A549 (cell line): ENCODE results near the gene PDE3B. TPM values are rescaled to one million over a fixed set of nuclear protein-coding genes. Genes with fewer than 3 reads are reported as not detected.
"Not testable (repeated sequence)": the region's sequence is repeated elsewhere in the genome, so short reads cannot be mapped to it uniquely, and the experiment has no call there.

Experiments used
- ATAC-seq, 2 experiments: fragments of 200-7000 bp in 1 of 2; fragments of >200 bp in 1 of 2; cut with Nextera tagmentation in 1 of 2; cut with Tn5 transposase in 1 of 2; 3 replicates each; pipeline versions ENCODE4 v1.8.0 to v1.9.1; 2018 to 2020; ENCODE audit warnings: mild to moderate bottlenecking in 1 of 2, moderate library complexity in 1 of 2
- CTCF ChIA-PET: fragments of 300-600 bp; sonication (Branson Sonifier 250); formaldehyde crosslinking; extraction: SDS; loops from one replicate; lab custom pipeline; 2021; ENCODE audit warnings: antibody characterized with exemption, inconsistent platforms; lab: Yijun Ruan, JAX
- POLR2A ChIA-PET: fragments of 350-600 bp; formaldehyde crosslinking; extraction: SDS; loops from one replicate; lab custom pipeline; 2021; ENCODE audit warnings: antibody characterized with exemption, inconsistent platforms; lab: Yijun Ruan, JAX
- DNase-seq, 2 experiments: peaks; one replicate each; pipeline versions ENCODE4 v3.0.0 to v3.0.0-alpha.2; 2011 to 2016; ENCODE audit warnings: low read depth in 1 of 2, low spot score in 1 of 2
- FAIRE-seq: peaks from 2 replicates; lab custom pipeline; 2011; peaks lifted over from hg19 to GRCh38; lab: Jason Lieb, UNC
- H3K27ac ChIP-seq, 2 experiments: fragments of >200 bp; sonication (Bioruptor Twin); formaldehyde crosslinking; 3 replicates each; pipeline ENCODE4 v1.5.1; 2016 to 2017
- H3K4me1 ChIP-seq: fragments of >200 bp; sonication (Bioruptor Twin); formaldehyde crosslinking; 3 replicates; pipeline ENCODE4 v1.6.1; 2016
- H3K4me2 ChIP-seq: fragments of >200 bp; sonication (Bioruptor Twin); formaldehyde crosslinking; 3 replicates; pipeline ENCODE4 v1.6.1; 2016
- H3K4me3 ChIP-seq: fragments of >200 bp; sonication (Bioruptor Twin); formaldehyde crosslinking; 3 replicates; pipeline ENCODE4 v1.5.1; 2016
- H3K9me3 ChIP-seq: fragments of >200 bp; sonication (Bioruptor Twin); formaldehyde crosslinking; 3 replicates; pipeline ENCODE4 v1.6.1; 2016
- ATOH8 ChIP-seq: fragments of 250-450 bp; sonication (Bioruptor Pico); IDR thresholded peaks from 2 replicates; pipeline ENCODE4 v1.5.0; 2020; ENCODE audit warnings: low read depth, mild to moderate bottlenecking, moderate library complexity
- BCL3 ChIP-seq: fragments of >200 bp; sonication (Bioruptor Twin); formaldehyde crosslinking; IDR thresholded peaks from 3 replicates; pipeline ENCODE4 v1.6.1; 2016
- BHLHE40 ChIP-seq: IDR thresholded peaks from 2 replicates; pipeline ENCODE4 v1.6.1; 2012; ENCODE audit warnings: low read depth, low read length, inconsistent platforms
- CBX2 ChIP-seq: fragments of 200-600 bp; sonication (generic); IDR thresholded peaks from 2 replicates; pipeline ENCODE4 v1.6.1; 2016; ENCODE audit warnings: low read depth, mild to moderate bottlenecking, borderline replicate concordance
- CTCF ChIP-seq: fragments of >200 bp; sonication (Bioruptor Twin); formaldehyde crosslinking; IDR thresholded peaks from 3 replicates; pipeline ENCODE4 v1.5.1; 2016
- E2F6 ChIP-seq: IDR thresholded peaks from 2 replicates; pipeline ENCODE4 v1.6.1; 2012; ENCODE audit warnings: low read depth, borderline replicate concordance
- EHF ChIP-seq: fragments of 250-450 bp; sonication (Bioruptor Pico); IDR thresholded peaks from 2 replicates; pipeline ENCODE4 v1.5.0; 2020; ENCODE audit warnings: mild to moderate bottlenecking
- EHMT2 ChIP-seq: fragments of 200-600 bp; sonication (generic); IDR thresholded peaks from 2 replicates; pipeline ENCODE4 v1.6.1; 2016; ENCODE audit warnings: antibody characterized with exemption, low read depth, mild to moderate bottlenecking, moderate library complexity
- FOXS1 ChIP-seq: fragments of 250-450 bp; sonication (Bioruptor Pico); IDR thresholded peaks from 2 replicates; pipeline ENCODE4 v1.5.0; 2020; ENCODE audit warnings: mild to moderate bottlenecking, moderate library complexity
- HMGXB4 ChIP-seq: fragments of 250-450 bp; sonication (Bioruptor Pico); IDR thresholded peaks from 2 replicates; pipeline ENCODE4 v1.5.0; 2021; ENCODE audit warnings: mild to moderate bottlenecking, moderate library complexity, borderline replicate concordance
- JUNB ChIP-seq: fragments of >200 bp; sonication (Bioruptor Twin); formaldehyde crosslinking; IDR thresholded peaks from 2 replicates; pipeline ENCODE4 v1.6.1; 2016
- KDM5A ChIP-seq: fragments of 200-600 bp; sonication (generic); IDR thresholded peaks from 2 replicates; pipeline ENCODE4 v1.6.1; 2016; ENCODE audit warnings: antibody characterized with exemption, mild to moderate bottlenecking
- MAFK ChIP-seq: fragments of 450-650 bp; IDR thresholded peaks from 2 replicates; pipeline ENCODE4 v1.6.1; 2014; ENCODE audit not compliant: partially characterized antibody
- MAZ ChIP-seq: fragments of 150-350 bp; IDR thresholded peaks from 2 replicates; pipeline ENCODE4 v1.6.1; 2014; ENCODE audit warnings: antibody characterized with exemption, low read depth, low read length, borderline replicate concordance
- NR3C1 ChIP-seq: fragments of >200 bp; sonication (Bioruptor Twin); formaldehyde crosslinking; IDR thresholded peaks from 3 replicates; pipeline ENCODE4 v1.6.1; 2017
- REST ChIP-seq: fragments of 200-600 bp; sonication (generic); IDR thresholded peaks from 2 replicates; pipeline ENCODE4 v1.6.1; 2016; ENCODE audit warnings: antibody characterized with exemption, mild to moderate bottlenecking, moderate library complexity
- TFCP2L1 ChIP-seq: fragments of 250-450 bp; sonication (Bioruptor Pico); IDR thresholded peaks from 2 replicates; pipeline ENCODE4 v1.5.0; 2021; ENCODE audit warnings: mild to moderate bottlenecking
- TP53 ChIP-seq: fragments of 250-450 bp; sonication (Bioruptor Pico); IDR thresholded peaks from 2 replicates; pipeline ENCODE4 v1.5.0; 2021; ENCODE audit warnings: mild to moderate bottlenecking, moderate library complexity
- ZFP36 ChIP-seq: fragments of 450-650 bp; IDR thresholded peaks from 2 replicates; pipeline ENCODE4 v1.6.1; 2014; ENCODE audit warnings: borderline replicate concordance; ENCODE audit not compliant: partially characterized antibody
- ZNF302 ChIP-seq: fragments of 250-450 bp; sonication (Bioruptor Pico); IDR thresholded peaks from 2 replicates; pipeline ENCODE4 v1.9.0; 2021; ENCODE audit warnings: inconsistent platforms, mild to moderate bottlenecking, moderate library complexity
- WGBS: methylation state at CpG from one replicate; pipeline ENCODE4 v1.1.6; 2017; ENCODE audit errors: missing lambda C conversion rate; 5-methylcytosine and 5-hydroxymethylcytosine counted together
- polyA plus RNA-seq, 4 experiments: library from polyadenylated mRNA; depleted of rRNA in 3 of 4; stranded (reverse); fragments of >200 nt; fragmentation: RNase III in 1 of 4; extraction: RNeasy Plus Mini Kit Qiagen cat#74134 plus additional on column Dnase treatment in 1 of 4; gene quantifications; 2 replicates in 3 of 4; 3 replicates in 1 of 4; pipeline ENCODE4 v1.2.3, GENCODE V29; 2011 to 2017

PDE3B gene
- polyA plus RNA-seq, 2 of the 4 experiments (the other 2 are of a cell fraction): 2.4 to 2.9 TPM

- TF ChIP-seq MAZ (no peak), ZNF302 (CRISPR knock-in tag) (no peak), TP53 (no peak), KDM5A (no peak), CTCF (no peak), FOXS1 (CRISPR knock-in tag) (no peak), E2F6 (no peak), NR3C1 (no peak), ATOH8 (no peak)
- TF ChIP-seq, all 56 proteins: peak for 0
These were observed 214.8 kb downstream of the PDE3B start (continued) for GRCh38 chr11:14858404-14858803.

GRCh38 chr11:14860511-14860910, 216.9 kb downstream of the PDE3B start:
- DNase-seq (no peak), ATAC-seq (no peak), FAIRE-seq (no peak)
- TF ChIP-seq MAFK (peak; percentile 61), EHF (CRISPR knock-in tag) (no peak)
- no peak overlapping the region for H3K27ac ChIP-seq
- POLR2A ChIA-PET: no interaction called here
- WGBS: 52% methylated on average over 2 of the region's 2 CpGs
- H3K4me2 ChIP-seq: no peak overlapping the region
- no peak overlapping the region for H3K4me3 ChIP-seq
- CTCF ChIA-PET: interaction anchor here (1.2 to 1.3 kb wide), 2 partner anchors 12 to 38 kb away, joined by 3 read pairs; no protein-coding TSS in a partner anchor
- no peaks in the 10 kb centered on the region for H3K4me1 ChIP-seq
- no peaks in the 10 kb centered on the region for H3K9me3 ChIP-seq

- ATAC-seq: no peak
- no peak overlapping the region for H3K27ac ChIP-seq
- H3K4me2 ChIP-seq: no peak overlapping the region
- ChIA-PET POLR2A (no interaction called here), CTCF (interaction anchor here (1.3 to 1.6 kb wide), 2 partner anchors 40 to 47 kb away, joined by 3 to 5 read pairs; no protein-coding TSS in a partner anchor)
- no peak for FAIRE-seq
- no peak for DNase-seq
- TF ChIP-seq BCL3: no peak
- no peak for TF ChIP-seq JUNB
- no peak for TF ChIP-seq KDM5A
- TF ChIP-seq EHF (CRISPR knock-in tag): no peak
- no peak for TF ChIP-seq CBX2
- no peak for TF ChIP-seq TP53
- no peak for TF ChIP-seq ZFP36
- TF ChIP-seq MAFK: no peak
- TF ChIP-seq HMGXB4 (CRISPR knock-in tag): no peak
- no peak for TF ChIP-seq EHMT2
- no peak for TF ChIP-seq TFCP2L1 (CRISPR knock-in tag)
- no peak for TF ChIP-seq BHLHE40
- no peak for TF ChIP-seq REST
- no peak overlapping the region for H3K4me3 ChIP-seq
- no peaks in the 10 kb centered on the region for H3K4me1 ChIP-seq
- H3K9me3 ChIP-seq: no peaks in the 10 kb centered on the region
- WGBS: 87% methylated on average over 1 of the region's 1 CpG
These were observed 218.1 kb downstream of the PDE3B start for GRCh38 chr11:14861680-14862079.

GRCh38 chr11:14863775-14864174, 220.2 kb downstream of the PDE3B start:
- H3K27ac ChIP-seq, H3K4me1 ChIP-seq, POLR2A ChIA-PET, ATAC-seq, H3K4me3 ChIP-seq, H3K4me2 ChIP-seq, DNase-seq, H3K9me3 ChIP-seq, FAIRE-seq: not testable (repeated sequence)
- CTCF ChIA-PET: interaction anchor here (0.8 kb wide), 1 partner anchor 8 kb away, joined by 3 read pairs; no protein-coding TSS in a partner anchor
- 38% methylated on average over 4 of the region's 4 CpGs for WGBS
